Smooth muscle cell (in vitro differentiated cells): ENCODE measurements around the gene GRAMD2A. TPM values are rescaled to one million over a fixed set of nuclear protein-coding genes. Genes with fewer than 3 reads are reported as not detected.

Experiments
- DNase-seq: peaks from one replicate; lab custom pipeline; 2025; ENCODE audit not compliant: unreplicated experiment; lab: John Stamatoyannopoulos, UW
- H2AFZ ChIP-seq: fragments of 200-600 bp; sonication (generic); 2 replicates; pipeline ENCODE4 v1.6.0; 2016; ENCODE audit warnings: antibody characterized with exemption, low read depth, mild to moderate bottlenecking
- H3F3A ChIP-seq: fragments of 200-600 bp; sonication (generic); 2 replicates; pipeline ENCODE4 v1.6.0; 2017; ENCODE audit warnings: antibody characterized with exemption, low read depth
- H3K27ac ChIP-seq: fragments of 200-600 bp; sonication (generic); 2 replicates; pipeline ENCODE4 v1.5.1; 2016; ENCODE audit warnings: low read depth, mild to moderate bottlenecking
- H3K27me3 ChIP-seq: fragments of 200-600 bp; sonication (generic); 2 replicates; pipeline ENCODE4 v1.6.1; 2016; ENCODE audit warnings: low read depth, mild to moderate bottlenecking
- H3K36me3 ChIP-seq: fragments of 200-600 bp; sonication (generic); 2 replicates; pipeline ENCODE4 v1.5.1; 2016; ENCODE audit warnings: low read depth
- H3K4me1 ChIP-seq: fragments of 200-600 bp; sonication (generic); 2 replicates; pipeline ENCODE4 v1.5.1; 2016; ENCODE audit warnings: low read depth
- H3K4me2 ChIP-seq: fragments of 200-600 bp; sonication (generic); 2 replicates; pipeline ENCODE4 v1.6.0; 2016; ENCODE audit warnings: mild to moderate bottlenecking
- H3K4me3 ChIP-seq: fragments of 200-600 bp; sonication (generic); 2 replicates; pipeline ENCODE4 v1.5.1; 2016; ENCODE audit warnings: mild to moderate bottlenecking
- H3K79me2 ChIP-seq: fragments of 200-600 bp; sonication (generic); 2 replicates; pipeline ENCODE4 v1.6.0; 2016; ENCODE audit warnings: low read depth, mild to moderate bottlenecking
- H3K9ac ChIP-seq: fragments of 200-600 bp; sonication (generic); 2 replicates; pipeline ENCODE4 v1.6.0; 2016; ENCODE audit warnings: low read depth
- H3K9me3 ChIP-seq: fragments of 200-600 bp; sonication (generic); replicated peaks from 2 replicates; pipeline ENCODE4 v1.5.1; 2016; ENCODE audit warnings: low read depth
- H4K20me1 ChIP-seq: fragments of 200-600 bp; sonication (generic); 2 replicates; pipeline ENCODE4 v1.6.0; 2016; ENCODE audit warnings: low read depth
- WGBS: methylation state at CpG from one replicate; pipeline ENCODE4 v1.1.7; 2016; ENCODE audit warnings: low lambda C conversion rate; 5-methylcytosine and 5-hydroxymethylcytosine counted together
- polyA plus RNA-seq: library from polyadenylated mRNA; unstranded; fragments of >200 nt; fragmentation: Nextera tagmentation; extraction: Ambion mirVana; gene quantifications from 2 replicates; pipeline ENCODE4 v1.2.1, GENCODE V29; 2016
- total RNA-seq: library from RNA; depleted of rRNA; stranded (reverse); fragments of >200 nt; gene quantifications from 2 replicates; pipeline ENCODE4 v1.2.3, GENCODE V29; 2014
- TF ChIP-seq, protein P1 (sequence below): fragments of 200-600 bp; sonication (generic); IDR thresholded peaks from 2 replicates; pipeline ENCODE4 v1.5.1; 2017; ENCODE audit warnings: borderline replicate concordance, mild to moderate bottlenecking, antibody characterized with exemption; ENCODE audit not compliant: insufficient read depth, poor library complexity, severe bottlenecking

GRAMD2A gene
- total and polyA plus RNA-seq, 2 experiments from 2014 or later: 0.54 to 2.1 TPM

DNA sequence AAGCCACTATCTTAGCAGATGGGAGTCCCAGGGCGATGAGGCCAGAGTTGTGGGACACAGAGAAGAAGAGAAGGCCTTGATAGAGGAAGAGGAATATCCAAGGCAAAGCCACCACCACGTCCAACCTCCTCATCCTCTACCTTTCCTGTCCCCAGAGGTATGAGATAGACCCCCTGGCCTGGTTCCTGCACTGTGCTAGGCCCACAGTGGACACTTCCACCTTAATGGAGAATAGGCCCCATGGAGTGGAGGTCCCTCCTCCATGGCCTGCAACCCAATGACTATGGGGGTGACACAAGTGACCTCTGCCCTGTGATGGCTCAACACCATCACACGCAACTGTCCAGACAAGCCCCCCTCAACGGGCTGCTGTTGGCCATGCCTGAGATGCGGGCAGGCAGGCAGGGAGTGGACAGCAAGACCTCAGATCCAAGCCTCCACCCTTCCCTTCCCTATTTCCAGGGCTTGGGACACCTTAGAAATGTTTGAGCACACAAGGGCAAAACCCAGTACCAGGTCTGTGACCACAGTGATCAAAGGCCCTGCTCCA, 36.8 kb downstream of the GRAMD2A start:
- TF ChIP-seq, protein P1, sequence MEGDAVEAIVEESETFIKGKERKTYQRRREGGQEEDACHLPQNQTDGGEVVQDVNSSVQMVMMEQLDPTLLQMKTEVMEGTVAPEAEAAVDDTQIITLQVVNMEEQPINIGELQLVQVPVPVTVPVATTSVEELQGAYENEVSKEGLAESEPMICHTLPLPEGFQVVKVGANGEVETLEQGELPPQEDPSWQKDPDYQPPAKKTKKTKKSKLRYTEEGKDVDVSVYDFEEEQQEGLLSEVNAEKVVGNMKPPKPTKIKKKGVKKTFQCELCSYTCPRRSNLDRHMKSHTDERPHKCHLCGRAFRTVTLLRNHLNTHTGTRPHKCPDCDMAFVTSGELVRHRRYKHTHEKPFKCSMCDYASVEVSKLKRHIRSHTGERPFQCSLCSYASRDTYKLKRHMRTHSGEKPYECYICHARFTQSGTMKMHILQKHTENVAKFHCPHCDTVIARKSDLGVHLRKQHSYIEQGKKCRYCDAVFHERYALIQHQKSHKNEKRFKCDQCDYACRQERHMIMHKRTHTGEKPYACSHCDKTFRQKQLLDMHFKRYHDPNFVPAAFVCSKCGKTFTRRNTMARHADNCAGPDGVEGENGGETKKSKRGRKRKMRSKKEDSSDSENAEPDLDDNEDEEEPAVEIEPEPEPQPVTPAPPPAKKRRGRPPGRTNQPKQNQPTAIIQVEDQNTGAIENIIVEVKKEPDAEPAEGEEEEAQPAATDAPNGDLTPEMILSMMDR: no peak
- no peaks in the 10 kb centered on the region for H3K4me1 ChIP-seq
- no peak overlapping the region for H3K27ac ChIP-seq
- no peaks in the 10 kb centered on the region for H3F3A ChIP-seq
- no peak overlapping the region for H3K9ac ChIP-seq
- H3K4me2 ChIP-seq: no peak overlapping the region
- no peaks in the 10 kb centered on the region for H4K20me1 ChIP-seq
- H3K4me3 ChIP-seq: no peak overlapping the region
- 91% methylated on average over 5 of the region's 5 CpGs for WGBS
- no peak overlapping the region for H2AFZ ChIP-seq
- no peaks in the 10 kb centered on the region for H3K79me2 ChIP-seq
- no peaks in the 10 kb centered on the region for H3K27me3 ChIP-seq
- no peaks in the 10 kb centered on the region for H3K36me3 ChIP-seq
- H3K9me3 ChIP-seq: no peaks in the 10 kb centered on the region
- no peak for DNase-seq

DNA sequence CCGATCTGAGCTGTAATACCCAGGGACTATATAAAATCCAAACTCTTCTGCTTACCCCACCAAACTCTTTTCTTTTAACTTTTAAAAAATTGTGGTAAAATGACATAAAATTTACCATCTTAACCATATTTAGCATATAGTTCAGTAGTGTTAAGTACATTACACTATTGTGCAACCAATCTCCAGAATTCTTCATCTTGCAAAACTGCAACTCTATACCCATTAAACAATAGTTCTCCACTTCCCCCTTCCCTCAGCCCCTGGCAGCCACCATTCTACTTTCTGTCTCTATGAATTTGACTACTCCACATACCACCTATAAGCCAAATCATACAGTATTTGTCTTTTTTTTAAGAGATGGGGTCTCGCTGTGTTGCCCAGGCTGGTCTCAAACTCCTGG, 40.7 kb downstream of the GRAMD2A start:
- no peak overlapping the region for H2AFZ ChIP-seq

DNA sequence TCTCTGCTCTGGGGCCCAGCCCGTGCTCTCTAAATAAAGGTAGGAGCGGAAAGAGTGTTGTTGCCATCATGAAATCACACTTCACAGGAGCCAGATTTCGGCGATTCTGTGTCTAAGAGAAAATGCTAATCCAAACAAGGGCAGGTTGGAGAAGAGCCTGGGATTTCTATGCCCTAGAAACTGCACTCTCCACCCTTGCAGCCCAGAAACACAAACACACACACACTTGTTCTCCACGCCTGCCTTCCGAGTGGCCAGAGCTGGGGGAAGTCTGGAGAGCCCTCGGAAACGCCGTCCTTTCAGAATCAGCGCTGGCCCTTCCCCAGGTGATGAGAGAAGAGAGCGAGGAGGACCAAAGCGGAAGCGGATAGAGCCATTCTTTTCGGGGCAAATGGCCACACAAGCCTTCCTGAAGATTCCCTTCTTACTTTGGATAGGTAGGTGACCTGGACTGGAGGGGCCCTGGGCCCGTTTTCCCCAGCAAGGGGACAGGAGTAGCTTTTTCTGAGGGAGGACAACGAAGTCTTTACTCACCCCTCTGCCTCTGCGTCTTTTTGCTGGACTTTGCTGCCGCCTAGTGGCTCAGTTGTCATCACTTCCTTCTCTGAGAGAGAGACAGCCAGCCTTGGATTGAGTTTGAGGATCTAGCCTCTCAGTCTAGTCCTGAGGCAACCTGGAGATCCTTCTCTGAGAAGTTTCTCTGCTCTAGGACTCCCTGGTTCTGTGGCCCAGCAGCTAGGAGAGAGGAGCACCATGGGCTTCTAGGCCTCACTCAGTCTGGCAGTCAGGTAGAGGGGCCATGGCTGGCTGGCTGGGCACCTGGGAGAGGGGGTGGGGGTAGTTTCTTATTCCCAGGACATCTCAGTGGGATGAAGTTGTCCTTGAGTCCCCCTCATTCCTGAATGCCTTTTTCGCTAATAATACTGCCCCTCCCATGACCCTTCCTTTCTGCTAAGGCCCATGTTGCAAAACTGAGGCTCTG, 41.7 kb downstream of the GRAMD2A start:
- Histone ChIP-seq H3K9me3 (no peaks in the 10 kb centered on the region), H3K9ac (no peak overlapping the region), H2AFZ (peak overlapping the region; percentile 85), H3K4me3 (peak overlapping the region; percentile 45), H3K36me3 (no peaks in the 10 kb centered on the region), H4K20me1 (no peaks in the 10 kb centered on the region), H3K4me2 (peak overlapping the region; percentile 77), H3K27me3 (no peaks in the 10 kb centered on the region), H3K4me1 (no peaks in the 10 kb centered on the region), H3F3A (no peaks in the 10 kb centered on the region), H3K27ac (no peak overlapping the region), H3K79me2 (no peaks in the 10 kb centered on the region)
- TF ChIP-seq, protein P1: peak; percentile 77
- peak; percentile 30 for DNase-seq
- 51% methylated on average over 19 of the region's 19 CpGs for WGBS

More for the DNA sequence above, 40.7 kb downstream of the GRAMD2A start:
- Histone ChIP-seq H3F3A (no peaks in the 10 kb centered on the region), H3K4me2 (no peak overlapping the region), H3K27me3 (no peaks in the 10 kb centered on the region), H4K20me1 (no peaks in the 10 kb centered on the region), H3K9ac (no peak overlapping the region), H3K4me1 (no peaks in the 10 kb centered on the region), H3K9me3 (no peaks in the 10 kb centered on the region), H3K27ac (no peak overlapping the region), H3K36me3 (no peaks in the 10 kb centered on the region), H3K79me2 (no peaks in the 10 kb centered on the region), H3K4me3 (no peak overlapping the region)
- TF ChIP-seq, protein P1: no peak
- WGBS: 96% methylated on average over 2 of the region's 2 CpGs
- DNase-seq: no peak
